Stimulated activated CD8-positive, alpha-beta memory T cell treated with anti-CD3 and anti-CD28 coated beads, Interleukin-4, amount 100 ng/mL, for 48 hours (primary cell): ENCODE data around the gene PTGER3.

Experiments
- DNase-seq: peaks from one replicate; pipeline ENCODE4 v3.0.0-alpha.2; 2020

PTGER3 gene

DNA sequence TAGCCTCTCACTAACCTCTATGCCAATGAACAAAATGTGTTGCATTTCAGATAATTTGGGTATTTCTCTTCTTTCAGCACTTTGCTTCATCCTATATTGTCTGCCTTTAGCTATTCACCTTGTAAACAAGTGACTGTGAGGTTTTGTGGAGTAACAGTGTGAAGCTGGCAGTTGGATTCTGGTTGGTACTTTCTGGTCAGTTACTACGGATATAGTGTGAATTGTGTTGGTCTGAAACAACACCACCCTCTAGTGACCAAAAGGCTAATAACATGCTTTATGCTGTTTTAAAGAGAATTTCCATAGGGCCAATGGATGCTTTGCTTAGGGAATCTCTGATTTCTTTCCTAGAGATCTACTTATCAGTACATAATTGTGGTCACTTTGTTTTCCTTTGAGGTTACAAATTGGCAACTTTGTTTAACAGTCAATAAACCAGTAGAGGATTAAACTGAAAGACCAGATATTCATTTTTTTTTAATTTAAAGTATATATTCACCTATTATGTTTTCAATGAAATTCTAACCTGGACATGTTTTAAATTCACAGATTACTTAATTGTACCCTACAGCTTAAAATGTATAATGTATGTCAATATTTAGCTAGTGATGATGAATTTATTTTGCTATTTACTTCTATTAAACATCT lies 2.5 kb upstream of the PTGER3 start:
- DNase-seq, result no peak

GRCh38 chr1:71046891-71047634 lies 553 bp downstream of the PTGER3 start:
- DNase-seq, result no peak

GRCh38 chr1:71045463-71046028 lies 2.1 kb downstream of the PTGER3 start:
- no peak for DNase-seq

DNA sequence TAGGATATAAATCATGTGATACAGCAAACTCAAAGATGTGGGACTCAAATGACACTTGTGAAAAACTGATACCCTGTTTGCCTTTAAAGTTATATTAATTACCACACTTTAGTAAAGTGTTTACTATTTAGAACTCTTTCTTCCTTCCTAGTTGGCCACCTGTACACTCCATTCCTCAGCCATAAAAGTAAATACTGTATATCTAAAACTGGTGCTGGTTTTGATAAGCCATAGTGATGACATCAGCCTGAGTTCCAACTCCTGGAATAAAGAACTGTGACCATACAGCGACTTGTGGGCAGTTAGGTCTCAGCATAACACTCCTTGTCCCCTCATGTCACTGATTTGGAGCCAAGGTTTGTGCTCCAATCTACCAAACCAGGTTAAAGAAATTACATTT lies 2.8 kb downstream of the PTGER3 start:
- no peak for DNase-seq

DNA sequence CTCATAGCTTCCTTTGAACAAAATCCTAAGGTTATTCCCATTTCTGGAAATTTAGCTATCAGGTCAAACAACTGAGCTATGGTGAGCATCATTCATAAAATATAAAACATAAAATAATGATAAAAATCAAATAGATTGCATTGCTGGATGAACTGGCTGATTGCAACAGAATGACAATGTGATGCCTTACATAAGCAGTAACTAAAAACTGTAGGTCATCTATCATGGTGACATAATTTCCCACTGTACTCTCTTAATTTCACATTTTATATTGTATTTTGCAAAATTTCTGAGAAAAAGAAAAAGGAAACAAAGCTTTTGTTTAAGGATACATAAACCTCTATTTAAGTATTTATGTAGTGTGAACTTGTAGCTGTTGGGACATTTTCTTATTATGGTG lies 4.6 kb downstream of the PTGER3 start:
- no peak for DNase-seq

GRCh38 chr1:71041806-71042205 lies 5.8 kb downstream of the PTGER3 start:
- no peak for DNase-seq

DNA sequence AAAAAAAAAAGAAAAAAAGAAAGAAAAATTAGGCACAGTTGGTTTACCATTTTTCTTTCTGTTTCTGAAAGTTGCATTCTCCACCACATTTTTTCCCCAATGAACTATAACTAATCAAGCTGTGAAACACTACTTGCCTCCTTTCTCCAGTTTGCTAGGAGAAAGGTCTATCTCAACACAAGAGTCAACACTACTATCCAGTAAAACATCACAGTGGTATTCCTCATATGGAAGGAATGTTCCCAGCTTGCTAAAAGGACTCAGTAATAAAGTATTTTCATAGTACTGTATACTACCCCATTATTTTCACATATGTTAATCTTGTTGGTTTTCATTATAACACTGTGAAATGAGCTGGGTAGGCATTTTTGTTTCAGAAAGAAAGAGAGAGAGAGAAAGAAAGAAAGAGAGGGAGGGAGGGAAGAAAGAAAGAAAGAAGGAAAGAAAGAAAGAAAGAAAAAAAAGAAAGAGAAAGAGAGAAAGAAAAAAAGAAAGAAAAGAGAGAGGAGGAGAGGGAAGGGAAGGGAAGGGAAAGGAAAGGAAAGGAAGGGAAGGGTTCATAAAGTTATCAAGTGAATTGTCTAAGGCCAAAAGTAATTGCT lies 7.9 kb downstream of the PTGER3 start:
- DNase-seq, result no peak

- no peak for DNase-seq
Observed at GRCh38 chr1:71038942-71039341, 8.7 kb downstream of the PTGER3 start.

DNA sequence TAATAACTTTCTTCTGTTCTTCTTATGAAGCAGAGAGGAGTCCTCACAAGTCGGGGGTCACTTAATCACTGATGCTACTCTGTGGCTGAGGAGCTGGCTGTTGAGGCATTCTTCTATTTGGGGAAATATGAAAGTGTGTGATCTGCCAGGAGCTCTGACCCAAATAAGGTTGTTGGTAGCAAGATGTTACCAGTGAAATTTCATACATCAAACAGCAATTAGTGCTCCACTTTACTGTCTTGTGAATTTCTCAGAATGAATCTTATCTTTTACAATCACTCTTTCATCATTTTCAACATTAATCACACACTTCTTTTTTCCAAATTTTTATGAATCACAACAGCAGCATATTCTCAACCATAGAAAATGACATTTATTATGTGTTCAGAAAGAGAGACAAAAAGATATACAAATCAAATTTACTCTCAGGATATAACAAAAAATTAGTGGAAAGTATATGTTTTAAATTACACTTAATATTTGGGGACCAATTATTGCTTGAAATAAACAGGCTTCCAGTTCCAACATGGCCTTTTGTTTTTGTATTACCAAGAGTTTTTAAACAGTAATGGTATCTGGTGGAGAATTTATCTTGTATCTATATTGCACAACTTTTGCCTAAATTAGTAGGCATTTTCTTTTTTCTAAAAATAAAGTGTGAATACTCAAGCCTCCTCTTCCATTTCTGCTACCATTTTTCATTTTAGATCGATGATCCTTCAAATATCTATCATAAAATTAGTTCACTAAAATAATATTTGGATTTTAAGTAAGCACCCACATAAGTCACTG lies 9.6 kb downstream of the PTGER3 start:
- DNase-seq, result no peak

DNA sequence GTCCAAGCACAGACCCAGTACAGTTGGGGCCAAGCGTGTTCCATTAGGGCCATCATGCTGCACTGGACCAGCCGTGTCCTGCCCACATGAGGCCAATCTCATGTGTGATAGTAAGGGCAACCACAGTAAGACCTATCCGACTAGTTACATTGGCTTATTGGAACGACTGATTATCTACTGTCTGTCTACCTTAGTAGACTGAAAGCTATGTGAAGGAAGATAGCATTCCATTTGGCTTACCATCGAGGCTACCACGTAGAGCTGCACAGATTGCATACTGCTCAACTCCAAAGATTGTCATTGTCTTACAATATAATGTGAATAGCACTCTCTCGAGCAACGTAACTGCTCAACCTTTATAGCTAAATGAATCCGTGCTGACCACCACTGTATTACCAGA lies 10.6 kb downstream of the PTGER3 start:
- no peak for DNase-seq

GRCh38 chr1:71033136-71033535 lies 14.5 kb downstream of the PTGER3 start:
- no peak for DNase-seq

GRCh38 chr1:71031426-71031825 lies 16.2 kb downstream of the PTGER3 start:
- DNase-seq, result no peak

DNA sequence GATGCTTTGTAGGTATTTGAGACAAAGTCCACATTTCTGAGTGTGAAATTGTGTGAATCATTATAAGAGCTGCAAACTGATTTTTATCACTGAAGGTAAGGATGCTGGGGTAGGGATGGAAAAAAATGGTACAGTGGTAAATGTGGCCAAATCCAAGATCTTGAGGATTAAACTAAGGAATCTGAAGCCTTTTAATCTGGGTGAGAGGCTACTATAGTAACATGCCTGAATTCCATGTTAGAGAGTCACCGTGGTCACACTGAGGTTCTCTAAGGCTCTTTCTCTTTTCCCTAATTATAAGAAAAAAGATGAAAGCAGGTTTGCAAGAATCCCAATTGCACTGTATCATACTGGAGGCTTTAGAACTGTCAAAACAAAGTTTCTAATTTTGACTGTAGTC lies 17.6 kb downstream of the PTGER3 start:
- no peak for DNase-seq

DNA sequence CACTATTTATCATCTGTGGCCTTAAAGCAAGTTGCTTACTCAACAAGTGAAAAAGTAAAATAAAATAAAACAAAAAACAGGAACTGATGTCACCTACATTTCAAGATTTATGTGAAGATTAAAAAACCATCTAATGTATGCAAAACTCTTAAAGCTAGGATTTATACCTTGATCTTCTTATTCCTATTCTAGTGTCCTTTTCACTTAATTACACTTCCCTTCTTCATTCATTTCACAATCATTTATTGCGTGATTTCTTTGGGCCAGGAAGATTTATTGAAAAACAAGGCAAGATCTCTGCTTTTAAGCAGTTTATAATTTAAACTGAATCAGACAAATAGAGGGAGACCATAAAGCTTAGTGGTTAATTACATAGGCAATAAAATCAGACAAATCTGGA lies 18.6 kb downstream of the PTGER3 start:
- DNase-seq, result no peak

- DNase-seq, result no peak
Observed at GRCh38 chr1:71027991-71028390, 19.6 kb downstream of the PTGER3 start.

DNA sequence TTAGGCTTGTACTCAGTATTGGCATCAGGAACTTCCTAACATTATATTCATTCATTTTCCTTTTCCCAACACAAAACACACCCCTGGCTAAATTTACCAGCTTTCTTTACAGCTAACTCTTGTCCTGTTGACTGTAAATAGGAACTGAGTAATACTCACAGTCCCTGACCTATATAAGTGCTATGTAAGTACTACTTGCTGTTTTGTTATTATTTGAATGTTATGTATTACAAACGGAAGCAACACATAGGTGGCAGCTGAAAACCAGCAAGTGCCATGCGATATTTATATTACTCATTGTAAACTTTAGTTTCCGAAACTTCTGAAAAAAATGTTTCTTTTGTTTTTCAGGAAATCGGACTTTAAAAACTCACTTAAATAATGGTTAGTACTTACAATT lies 21.5 kb downstream of the PTGER3 start:
- DNase-seq, result no peak

- DNase-seq, result no peak
Observed at GRCh38 chr1:71023515-71023914, 24.1 kb downstream of the PTGER3 start.

GRCh38 chr1:71019233-71019969 lies 28.2 kb downstream of the PTGER3 start:
- no peak for DNase-seq

GRCh38 chr1:71018791-71019190 lies 28.8 kb downstream of the PTGER3 start:
- DNase-seq, result no peak

DNA sequence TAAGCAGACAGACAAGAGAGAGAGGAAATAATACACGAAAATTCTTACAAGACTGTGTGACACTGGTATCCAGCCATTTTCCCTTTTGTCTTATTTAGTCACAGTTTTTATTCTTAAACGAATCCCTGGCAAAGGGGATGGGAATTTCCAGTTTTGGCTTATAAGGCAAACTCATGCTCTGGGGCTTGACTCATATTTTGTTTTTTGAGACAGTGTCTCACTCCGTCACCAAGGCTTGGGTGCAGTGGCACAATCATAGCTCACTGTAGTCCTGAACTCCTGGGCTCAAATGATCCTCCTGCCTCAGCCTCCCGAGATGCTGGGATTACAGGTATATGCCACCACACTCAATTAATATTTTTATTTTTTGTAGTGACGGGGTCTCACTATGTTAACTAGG lies 31.9 kb downstream of the PTGER3 start:
- DNase-seq, result no peak

- no peak for DNase-seq
Observed at GRCh38 chr1:71014178-71014579, 33.4 kb downstream of the PTGER3 start.

DNA sequence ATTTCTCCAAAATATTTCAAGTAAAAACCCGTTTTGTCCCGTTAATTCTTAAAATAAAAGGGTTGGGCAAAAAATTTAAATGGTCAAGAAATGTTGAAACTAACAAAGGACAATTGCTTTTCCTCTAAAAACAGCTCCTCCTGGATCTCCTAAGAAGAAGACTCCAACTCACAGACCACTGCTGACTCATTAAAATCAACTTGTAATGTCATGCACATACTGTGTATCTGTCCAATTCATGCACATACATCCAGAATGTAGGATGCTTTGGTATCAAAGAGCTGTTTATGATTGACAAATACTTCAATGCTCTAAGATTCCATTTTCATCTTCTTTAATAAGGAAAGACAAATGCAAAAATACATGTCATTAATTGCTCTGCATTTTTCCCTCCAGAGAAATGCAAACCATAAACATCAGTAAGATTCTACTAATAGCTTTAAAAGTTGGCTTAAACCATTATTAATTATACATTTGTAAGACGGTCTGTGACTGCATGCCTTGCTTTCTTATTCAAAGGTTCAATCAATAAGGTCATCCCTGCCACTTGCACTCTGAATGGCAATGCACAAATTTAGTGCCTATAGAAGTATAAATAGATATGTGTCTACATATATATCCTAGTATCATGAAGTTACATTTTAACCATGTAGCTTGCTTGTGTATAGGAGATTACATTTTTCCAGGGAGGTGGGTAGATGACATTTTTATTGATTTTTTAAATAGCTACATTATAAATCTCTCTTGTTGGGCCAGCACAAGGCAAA lies 44.7 kb downstream of the PTGER3 start:
- DNase-seq, result no peak
